BLaER1 treated with 17β-estradiol and CSF1 and Interleukin-3, amounts not matched to agents 10 nM and 100 nM (cell line): ENCODE results near the gene SYTL3.

Source experiments
- H3K27ac ChIP-seq, 11 experiments: shearing (Covaris generic); formaldehyde crosslinking; 2 replicates each; pipeline ENCODE4 v1.8.1; 2022
- H3K27me3 ChIP-seq, 11 experiments: shearing (Covaris generic); formaldehyde crosslinking; 2 replicates each; pipeline ENCODE4 v1.8.1; 2022
- H3K36me3 ChIP-seq, 11 experiments: shearing (Covaris generic); formaldehyde crosslinking; 2 replicates each; pipeline ENCODE4 v1.8.1; 2022
- H3K4me1 ChIP-seq, 10 experiments: shearing (Covaris generic); formaldehyde crosslinking; 2 replicates each; pipeline ENCODE4 v1.8.1; 2022
- H3K4me2 ChIP-seq, 11 experiments: shearing (Covaris generic); formaldehyde crosslinking; 2 replicates each; pipeline ENCODE4 v1.8.1; 2022
- H3K4me3 ChIP-seq, 10 experiments: shearing (Covaris generic); formaldehyde crosslinking; 2 replicates each; pipeline ENCODE4 v1.8.1; 2022
- H3K9ac ChIP-seq, 11 experiments: shearing (Covaris generic); formaldehyde crosslinking; 2 replicates each; pipeline ENCODE4 v1.8.1; 2022
- H3K9me3 ChIP-seq, 11 experiments: shearing (Covaris generic); formaldehyde crosslinking; replicated peaks in 1 of 11; 2 replicates each; pipeline ENCODE4 v1.8.1; 2022
- H4K20me1 ChIP-seq, 11 experiments: shearing (Covaris generic); formaldehyde crosslinking; 2 replicates each; pipeline ENCODE4 v1.8.1; 2022
- Cebpa-rat ChIP-seq, 11 experiments: shearing (Covaris generic); IDR thresholded peaks; 2 replicates each; pipeline ENCODE4 v1.8.1; 2022

SYTL3 gene

DNA sequence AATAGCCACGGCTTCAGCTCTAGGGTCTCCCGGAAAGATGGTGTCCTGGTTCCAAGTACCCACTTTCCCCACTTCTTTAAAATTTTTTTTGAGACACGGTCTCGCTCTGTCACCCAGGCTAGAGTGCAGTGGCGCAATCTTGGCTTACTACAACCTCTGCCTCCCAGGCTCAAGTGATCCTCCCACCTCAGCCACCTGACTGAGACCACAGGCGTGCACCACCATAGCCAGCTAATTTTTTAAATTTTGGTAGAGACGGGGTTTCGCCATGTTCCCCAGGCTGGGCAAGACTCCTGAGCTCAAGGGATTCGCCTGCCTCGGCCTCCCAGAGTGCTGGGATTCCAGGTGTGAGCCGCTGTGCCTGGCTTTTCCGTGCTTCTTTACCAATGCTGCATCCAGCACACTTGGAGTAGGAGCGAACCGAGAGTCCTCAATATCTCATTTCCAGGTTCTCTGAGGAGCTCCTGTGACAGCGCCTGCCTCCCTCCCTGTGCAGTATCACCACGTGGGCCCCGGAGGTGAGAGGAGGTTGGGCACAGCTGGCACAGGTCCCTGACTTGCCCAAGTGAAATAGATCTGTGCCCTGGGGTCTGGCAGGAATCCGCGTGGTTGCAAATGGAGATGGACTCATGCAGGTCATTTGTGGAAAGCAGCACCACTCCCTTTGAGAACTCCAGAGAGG lies 132.0 kb downstream of the SYTL3 start:
- TF ChIP-seq Cebpa-rat (IDR thresholded peaks at IDR 0.05) = no peak
- Histone ChIP-seq H3K27ac (no peak overlapping the region), H3K27me3 (no peaks in the 10 kb centered on the region), H4K20me1 (peaks cover 12 to 95% (median 77%) of the 10 kb centered on the region in 11 experiments; a peak in 20 of 22 replicates), H3K4me1 (peaks cover 0 to 5% (median 0%) of the 10 kb centered on the region in 10 experiments; a peak in 3 of 20 replicates), H3K4me3 (no peak overlapping the region), H3K4me2 (no peak overlapping the region), H3K9me3 (no peaks in the 10 kb centered on the region), H3K9ac (no peak overlapping the region), H3K36me3 (peaks cover 100% of the 10 kb centered on the region in 11 experiments)

GRCh38 chr6:158782432-158783166 lies 132.7 kb downstream of the SYTL3 start:
- Histone ChIP-seq H3K36me3 (peaks cover 100% of the 10 kb centered on the region in 11 experiments), H3K4me2 (no peak overlapping the region), H3K4me3 (no peak overlapping the region), H4K20me1 (peaks cover 4 to 93% (median 72%) of the 10 kb centered on the region in 11 experiments; a peak in 20 of 22 replicates), H3K27me3 (no peaks in the 10 kb centered on the region), H3K27ac (no peak overlapping the region), H3K9ac (peak overlapping the region in 1 of 11 experiments; percentile 38; a peak in 3 of 22 replicates), H3K4me1 (peaks cover 0 to 9% (median 4%) of the 10 kb centered on the region in 10 experiments; a peak in 8 of 20 replicates), H3K9me3 (no peaks in the 10 kb centered on the region)
- TF ChIP-seq Cebpa-rat (IDR thresholded peaks at IDR 0.05) = no peak

- peaks cover 100% of the 10 kb centered on the region in 11 experiments for H3K36me3 ChIP-seq
- TF ChIP-seq Cebpa-rat (IDR thresholded peaks at IDR 0.05) = no peak
- peaks cover 0 to 12% (median 6%) of the 10 kb centered on the region in 10 experiments; a peak in 9 of 20 replicates for H3K4me1 ChIP-seq
- no peak overlapping the region for H3K4me3 ChIP-seq
- H3K4me2 ChIP-seq = no peak overlapping the region
- no peak overlapping the region for H3K27ac ChIP-seq
- H3K9me3 ChIP-seq = no peaks in the 10 kb centered on the region
- no peaks in the 10 kb centered on the region for H3K27me3 ChIP-seq
- peaks cover 0 to 93% (median 72%) of the 10 kb centered on the region in 11 experiments; a peak in 20 of 22 replicates for H4K20me1 ChIP-seq
- no peak overlapping the region for H3K9ac ChIP-seq
These were observed 133.3 kb downstream of the SYTL3 start for GRCh38 chr6:158783167-158783450.

- Histone ChIP-seq H3K4me1 (peaks cover 0 to 19% (median 13%) of the 10 kb centered on the region in 10 experiments; a peak in 16 of 20 replicates), H3K9me3 (no peaks in the 10 kb centered on the region), H4K20me1 (peaks cover 2 to 93% (median 72%) of the 10 kb centered on the region in 11 experiments; a peak in 19 of 22 replicates), H3K36me3 (peaks cover 100% of the 10 kb centered on the region in 11 experiments), H3K4me3 (no peak overlapping the region), H3K27ac (peak overlapping the region in 2 of 11 experiments; percentile 5 to 29; a peak in 2 of 22 replicates), H3K4me2 (no peak overlapping the region), H3K27me3 (no peaks in the 10 kb centered on the region), H3K9ac (no peak overlapping the region)
- TF ChIP-seq Cebpa-rat (IDR thresholded peaks at IDR 0.05) = no peak
These were observed 134.0 kb downstream of the SYTL3 start for GRCh38 chr6:158783851-158784250.

DNA sequence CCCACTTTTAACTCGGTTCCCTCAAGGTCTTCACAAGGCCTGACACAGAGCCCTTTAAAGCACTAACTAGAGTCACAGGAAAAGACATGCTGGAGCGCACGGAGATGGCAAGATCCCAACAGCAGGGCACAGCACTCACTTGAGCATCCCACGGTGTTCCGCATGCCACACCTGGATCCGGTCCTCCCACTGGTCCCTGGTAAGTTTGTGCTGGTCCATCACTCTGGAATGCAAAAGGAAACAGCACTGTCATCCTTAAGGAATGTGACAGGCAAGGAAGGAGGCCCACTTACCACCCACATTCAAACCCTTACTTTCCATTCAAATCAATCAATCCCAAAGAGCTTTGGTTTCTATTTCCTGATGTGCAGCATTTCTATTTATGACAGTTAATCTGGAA lies 134.7 kb downstream of the SYTL3 start:
- 0 out of 22 replicates have a peak overlapping the region, but pooled peaks of 1 of the 11 experiments have one; percentile 2 for H3K27ac ChIP-seq
- no peaks in the 10 kb centered on the region for H3K9me3 ChIP-seq
- TF ChIP-seq Cebpa-rat (IDR thresholded peaks at IDR 0.05) = no peak
- peaks cover 5 to 26% (median 20%) of the 10 kb centered on the region in 10 experiments for H3K4me1 ChIP-seq
- peaks cover 95 to 99% (median 97%) of the 10 kb centered on the region in 11 experiments for H3K36me3 ChIP-seq
- H3K27me3 ChIP-seq = no peaks in the 10 kb centered on the region
- H4K20me1 ChIP-seq = peaks cover 9 to 93% (median 75%) of the 10 kb centered on the region in 11 experiments; a peak in 20 of 22 replicates
- H3K4me3 ChIP-seq = no peak overlapping the region
- no peak overlapping the region for H3K4me2 ChIP-seq
- H3K9ac ChIP-seq = no peak overlapping the region

DNA sequence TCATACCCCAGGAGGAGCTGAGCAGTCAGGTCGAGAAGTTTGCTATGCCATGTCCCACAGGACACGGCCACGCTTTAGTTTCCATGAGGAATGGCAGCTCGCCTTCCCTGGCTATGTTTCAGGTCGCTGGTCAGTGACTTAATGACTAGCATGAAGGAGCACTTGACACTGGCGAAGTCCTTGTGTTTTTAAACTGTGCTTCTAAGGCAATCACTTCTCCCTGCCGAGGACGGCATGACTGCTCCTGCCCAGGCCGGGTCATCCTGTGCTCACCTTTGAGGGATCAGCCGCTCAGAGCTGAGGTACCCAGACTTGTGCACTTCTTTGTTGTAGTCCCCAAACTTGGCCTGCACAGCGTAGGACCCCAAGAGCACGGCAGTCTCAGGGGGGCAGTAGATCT lies 135.2 kb downstream of the SYTL3 start:
- H3K4me2 ChIP-seq = no peak overlapping the region
- no peaks in the 10 kb centered on the region for H3K27me3 ChIP-seq
- H3K9me3 ChIP-seq = no peaks in the 10 kb centered on the region
- H3K4me3 ChIP-seq = no peak overlapping the region
- H3K9ac ChIP-seq = no peak overlapping the region
- peaks cover 90 to 93% (median 92%) of the 10 kb centered on the region in 11 experiments for H3K36me3 ChIP-seq
- H3K27ac ChIP-seq = no peak overlapping the region
- H3K4me1 ChIP-seq = peaks cover 11 to 31% (median 25%) of the 10 kb centered on the region in 10 experiments
- no peak for TF ChIP-seq Cebpa-rat (IDR thresholded peaks at IDR 0.05)
- peaks cover 14 to 97% (median 80%) of the 10 kb centered on the region in 11 experiments; a peak in 20 of 22 replicates for H4K20me1 ChIP-seq

- Histone ChIP-seq H3K4me1 (peaks cover 28 to 48% (median 42%) of the 10 kb centered on the region in 10 experiments), H3K27me3 (no peaks in the 10 kb centered on the region), H3K4me3 (no peak overlapping the region), H3K36me3 (peaks cover 73 to 76% (median 74%) of the 10 kb centered on the region in 11 experiments), H3K9ac (no peak overlapping the region), H3K27ac (no peak overlapping the region), H3K4me2 (no peak overlapping the region), H3K9me3 (no peaks in the 10 kb centered on the region), H4K20me1 (peaks cover 31 to 97% (median 89%) of the 10 kb centered on the region in 11 experiments; a peak in 21 of 22 replicates)
- no peak for TF ChIP-seq Cebpa-rat (IDR thresholded peaks at IDR 0.05)
These were observed 136.9 kb downstream of the SYTL3 start for GRCh38 chr6:158786645-158787304.

- H3K4me2 ChIP-seq = peak overlapping the region in 1 of 11 experiments; percentile 4; a peak in 1 of 22 replicates
- H3K27me3 ChIP-seq = no peaks in the 10 kb centered on the region
- peaks cover 37 to 97% (median 92%) of the 10 kb centered on the region in 11 experiments; a peak in 21 of 22 replicates for H4K20me1 ChIP-seq
- H3K27ac ChIP-seq = no peak overlapping the region
- no peak overlapping the region for H3K4me3 ChIP-seq
- TF ChIP-seq Cebpa-rat (IDR thresholded peaks at IDR 0.05) = no peak
- H3K9me3 ChIP-seq = no peaks in the 10 kb centered on the region
- peaks cover 34 to 54% (median 46%) of the 10 kb centered on the region in 10 experiments for H3K4me1 ChIP-seq
- no peak overlapping the region for H3K9ac ChIP-seq
- H3K36me3 ChIP-seq = peaks cover 67 to 73% (median 70%) of the 10 kb centered on the region in 11 experiments
These were observed 137.5 kb downstream of the SYTL3 start for GRCh38 chr6:158787395-158787794.
